ENCODE data around the gene SSX2IP.
"Not testable (repeated sequence)": the region's sequence is repeated elsewhere in the genome, so short reads cannot be mapped to it uniquely, and the experiment has no call there.

The SSX2IP gene

DNA sequence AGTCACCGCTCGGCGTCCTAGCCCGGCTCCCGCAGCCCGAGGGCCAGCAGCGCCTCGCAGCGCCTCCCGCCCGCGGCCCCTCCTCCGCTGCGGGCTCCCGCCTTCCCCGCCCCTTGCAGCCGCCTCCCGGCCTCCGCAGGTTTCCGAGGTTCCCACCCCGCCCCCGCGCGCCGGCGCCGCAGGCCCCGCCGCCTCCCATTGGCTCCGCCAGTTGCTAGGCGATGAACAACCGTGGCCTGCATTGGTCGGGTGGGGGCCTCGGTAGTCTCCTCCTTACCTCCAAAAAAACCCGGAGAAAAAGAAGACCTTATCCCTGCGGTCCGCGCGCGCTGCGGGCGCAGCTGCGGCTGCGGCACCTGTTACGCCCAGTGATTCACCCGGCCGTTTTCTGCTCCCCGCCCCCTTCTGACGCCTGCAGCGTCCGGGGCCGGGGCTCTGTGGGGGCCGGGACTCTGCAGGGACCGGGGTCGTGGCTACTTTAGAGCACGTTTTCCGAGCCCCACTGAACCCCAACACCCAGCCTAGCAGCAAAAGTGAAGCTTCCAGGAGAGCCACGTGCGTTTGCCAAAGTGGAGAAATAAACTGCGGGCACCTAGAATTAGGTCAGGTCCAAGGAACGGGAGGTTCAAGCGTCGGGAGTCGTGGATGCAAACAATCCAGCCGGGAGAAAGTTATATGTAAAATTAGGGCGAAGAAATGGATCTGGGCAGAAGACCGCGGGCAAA lies at the start of gene SSX2IP:
Gene SSX2IP, minus strand, starts transcription at position 65 of the 725 bp plus-strand sequence. CDS start 19,242 bp downstream, outside the sequence.
- peak; percentile 97 for DNase-seq

GRCh38 chr1:84738237-84738636 lies 48.0 kb upstream of the SSX2IP start:
- no peak for DNase-seq

- DNase-seq = no peak
These were observed 47.3 kb upstream of the SSX2IP start for GRCh38 chr1:84737590-84737989.

DNA sequence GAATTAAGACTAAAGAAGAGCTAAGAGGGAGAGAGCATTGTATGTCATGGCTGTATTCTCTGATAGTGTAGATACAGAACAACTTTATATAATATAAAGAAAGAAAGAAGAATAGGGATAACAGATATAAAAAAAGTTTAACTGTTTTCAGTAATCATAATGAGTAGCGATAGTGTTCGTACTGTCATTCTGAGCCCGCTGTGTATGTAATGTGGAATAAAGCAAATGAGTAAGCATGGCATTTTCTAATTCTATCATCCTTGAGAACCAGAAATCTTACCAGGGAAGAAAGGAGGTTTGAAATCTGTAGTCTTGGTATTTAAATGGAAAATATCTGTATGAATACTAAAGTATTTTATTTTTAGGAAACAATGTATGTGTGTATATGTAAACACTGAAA lies 46.7 kb upstream of the SSX2IP start:
- no peak for DNase-seq

DNA sequence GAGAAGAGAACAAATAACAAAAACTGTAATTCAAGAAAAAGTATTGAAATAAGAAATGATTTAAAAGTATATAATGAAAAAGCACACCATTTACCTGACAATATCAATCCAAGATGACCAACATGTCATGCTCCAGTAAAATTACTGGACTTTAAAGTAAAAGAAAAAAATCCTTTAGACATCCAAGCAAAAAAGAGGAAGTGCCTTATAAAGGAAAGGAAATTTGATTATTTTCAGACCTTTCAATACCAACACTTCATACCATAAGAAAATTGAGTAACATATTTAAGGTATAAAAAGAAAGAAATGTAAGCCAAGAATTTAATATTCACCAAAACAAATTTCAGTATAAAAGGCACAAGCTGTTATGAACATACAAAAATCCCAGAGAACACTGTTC lies 46.2 kb upstream of the SSX2IP start:
- no peak for DNase-seq

- no peak for DNase-seq
These were observed 45.2 kb upstream of the SSX2IP start for GRCh38 chr1:84735483-84735882.

- DNase-seq = no peak
These were observed 42.3 kb upstream of the SSX2IP start for GRCh38 chr1:84732520-84732919.

- DNase-seq = no peak
These were observed 41.3 kb upstream of the SSX2IP start for GRCh38 chr1:84731519-84731918.

- DNase-seq = peak; percentile 70
These were observed 37.5 kb upstream of the SSX2IP start for GRCh38 chr1:84727711-84728110.

GRCh38 chr1:84726593-84727499 lies 36.6 kb upstream of the SSX2IP start:
- no peak for DNase-seq

- DNase-seq = no peak
These were observed 34.0 kb upstream of the SSX2IP start for GRCh38 chr1:84724128-84724860.

GRCh38 chr1:84722794-84723193 lies 32.5 kb upstream of the SSX2IP start:
- DNase-seq = no peak

DNA sequence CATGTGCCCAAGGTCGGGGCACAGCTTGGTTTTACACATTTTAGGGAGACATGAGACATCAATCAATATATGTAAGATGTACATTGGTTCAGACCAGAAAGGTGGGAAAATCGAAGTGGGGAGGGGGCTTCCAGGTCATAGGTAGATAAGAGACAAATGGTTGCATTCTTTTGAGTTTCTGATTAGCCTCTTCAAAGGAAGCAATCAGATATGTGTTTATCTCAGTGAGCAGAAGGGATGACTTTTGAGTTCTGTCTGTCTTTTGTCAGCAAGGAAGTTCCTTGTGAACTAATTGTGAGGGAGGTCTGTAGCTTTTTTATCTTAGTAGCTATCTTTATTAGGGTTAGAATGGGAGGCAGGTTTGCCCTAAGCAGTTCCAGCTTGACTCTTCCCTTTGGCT lies 31.6 kb upstream of the SSX2IP start:
- not testable (repeated sequence) for DNase-seq

- DNase-seq = no peak
These were observed 30.9 kb upstream of the SSX2IP start for GRCh38 chr1:84721152-84721551.

GRCh38 chr1:84720221-84720780 lies 30.0 kb upstream of the SSX2IP start:
- no peak for DNase-seq

DNA sequence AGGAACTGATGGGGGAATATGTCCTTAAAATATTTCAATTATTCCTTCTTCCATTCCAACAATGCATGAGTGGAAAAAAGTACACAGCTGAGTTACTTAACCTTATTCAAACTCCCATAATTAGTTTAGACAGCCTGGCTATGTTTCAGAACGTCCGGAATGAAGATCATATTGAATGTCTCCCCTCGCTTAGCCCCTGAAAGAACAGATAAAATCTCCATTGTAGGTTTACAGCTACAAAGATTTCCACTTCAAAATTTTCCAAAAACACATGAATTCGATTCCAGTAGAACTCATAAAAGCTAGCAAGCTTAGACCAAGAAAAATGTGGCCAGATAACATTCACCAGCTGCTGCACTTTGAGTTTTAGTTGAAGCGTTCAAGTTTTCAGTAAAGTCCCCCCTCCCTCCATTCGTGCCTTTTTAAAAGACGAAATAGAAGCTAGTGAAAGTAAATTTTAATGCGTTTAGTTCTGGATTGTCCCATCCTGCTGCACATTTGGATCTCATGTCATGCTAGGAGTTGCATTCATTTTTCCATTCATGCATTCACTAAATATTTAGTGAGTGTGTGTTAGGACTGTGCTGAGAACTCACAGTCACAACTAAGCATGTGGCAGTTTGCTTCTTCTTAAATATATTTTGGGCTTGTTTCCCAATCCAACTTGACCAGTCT lies 29.4 kb upstream of the SSX2IP start:
- DNase-seq = no peak

GRCh38 chr1:84715342-84716019 lies 25.2 kb upstream of the SSX2IP start:
- DNase-seq = peak; percentile 51

GRCh38 chr1:84712276-84712874 lies 22.1 kb upstream of the SSX2IP start:
- no peak for DNase-seq

DNA sequence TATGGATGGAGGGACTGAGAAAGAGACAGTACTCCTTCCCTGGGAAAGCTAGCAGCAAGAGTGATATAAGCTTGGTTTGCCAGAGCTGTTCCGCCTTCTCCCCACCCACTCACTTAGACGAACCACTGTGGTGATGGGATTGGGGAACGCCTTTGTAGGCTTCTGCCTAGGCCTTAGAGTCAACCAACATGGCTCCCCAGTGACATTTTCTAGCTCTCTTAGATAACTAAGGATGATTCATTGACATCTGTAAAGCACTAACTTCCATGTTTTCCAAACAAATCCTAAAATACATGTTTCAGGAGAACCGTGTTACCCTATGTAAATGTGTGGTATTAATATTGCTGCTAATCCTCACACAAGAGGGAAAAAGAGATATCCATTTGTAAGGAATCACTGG lies 21.6 kb upstream of the SSX2IP start:
- DNase-seq = no peak

DNA sequence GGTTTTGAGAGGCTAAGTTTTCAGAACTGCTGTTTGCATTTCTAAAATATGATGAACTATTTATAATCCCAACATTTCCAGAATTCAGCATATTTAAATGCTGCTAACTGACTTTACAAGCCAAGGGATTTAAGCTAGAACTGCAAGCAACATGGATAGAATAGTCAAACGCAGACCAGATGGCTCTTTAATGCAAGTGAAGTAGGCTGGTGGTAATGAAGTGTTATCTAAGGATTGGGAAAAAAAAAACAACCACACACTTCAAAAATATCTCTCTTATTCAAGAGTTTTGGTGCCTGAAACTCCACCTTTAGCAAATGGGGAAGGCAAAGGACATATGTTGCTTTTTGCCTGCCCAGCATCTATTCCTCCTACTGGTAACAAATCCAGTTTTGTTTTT lies 20.9 kb upstream of the SSX2IP start:
- DNase-seq = no peak

DNA sequence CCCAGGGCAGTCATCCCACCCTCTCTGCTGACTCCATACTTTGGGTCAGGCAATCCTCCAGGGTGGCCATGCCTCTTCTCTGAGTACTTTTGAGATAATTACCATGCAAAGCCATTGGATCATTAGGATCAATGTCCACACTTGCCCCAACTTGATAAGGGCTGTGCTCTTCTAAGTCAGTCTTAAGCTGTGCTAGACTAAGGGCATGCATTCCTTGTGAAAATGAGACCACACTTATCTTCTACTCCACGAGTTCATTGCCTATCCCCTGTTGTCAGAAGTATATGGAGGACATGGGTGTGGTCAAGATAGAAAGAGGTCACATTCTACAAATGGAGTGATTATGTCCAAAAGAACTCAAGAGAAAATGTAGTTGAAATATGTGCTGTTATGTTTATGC lies 18.9 kb upstream of the SSX2IP start:
- no peak for DNase-seq
